GM20000 (cell line): ENCODE data around the gene CMSS1.

Experiments used
- DNase-seq: peaks from one replicate; pipeline ENCODE4 v3.0.0; 2012; ENCODE audit warnings: low spot score
- TF ChIP-seq, protein P1 (sequence below): IDR thresholded peaks from 2 replicates; pipeline ENCODE4 v1.5.1; 2012; ENCODE audit warnings: mild to moderate bottlenecking, control low read depth; ENCODE audit errors: extremely low read depth, missing control alignments

CMSS1 gene

DNA sequence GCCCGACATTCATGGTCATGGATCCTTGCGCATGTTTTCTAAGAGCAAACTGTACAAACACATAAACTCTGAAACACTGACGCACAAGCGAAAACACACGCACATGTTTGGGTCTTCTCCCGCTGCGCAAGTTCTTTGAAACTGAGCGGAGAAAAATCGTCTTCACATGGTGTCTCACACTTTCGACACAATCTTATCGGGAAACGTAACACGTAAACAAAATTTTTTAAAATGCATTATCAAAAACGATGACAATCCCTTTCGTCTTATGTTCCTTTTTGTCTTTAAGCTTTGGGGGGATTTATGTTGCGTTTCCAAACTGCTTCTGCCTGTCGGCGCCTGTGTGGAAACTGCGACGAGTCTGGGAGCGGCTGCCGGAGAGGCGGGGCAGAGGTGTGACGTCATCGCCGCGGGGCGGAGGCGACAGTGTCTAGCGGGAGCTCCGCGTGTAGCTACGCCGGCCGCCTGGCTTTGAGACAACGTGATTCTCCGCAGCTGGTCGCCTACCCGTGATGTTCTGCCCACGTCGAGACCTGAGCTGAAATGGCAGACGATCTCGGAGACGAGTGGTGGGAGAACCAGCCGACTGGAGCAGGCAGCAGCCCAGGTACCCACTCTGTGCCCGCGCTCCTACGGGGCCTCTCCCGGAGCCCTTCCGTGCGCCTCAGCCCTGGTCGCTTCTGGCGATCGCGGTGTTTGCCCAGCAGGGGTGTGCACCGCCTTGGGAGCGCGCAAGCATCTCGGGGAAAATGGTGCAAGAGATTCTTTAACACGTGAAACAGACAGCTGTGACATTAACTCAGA is at the start of gene CMSS1:
TSS of gene CMSS1 (plus strand) at position 426 of the 804 bp plus-strand sequence.
- DNase-seq, result peak; percentile 87
- TF ChIP-seq, protein P1, sequence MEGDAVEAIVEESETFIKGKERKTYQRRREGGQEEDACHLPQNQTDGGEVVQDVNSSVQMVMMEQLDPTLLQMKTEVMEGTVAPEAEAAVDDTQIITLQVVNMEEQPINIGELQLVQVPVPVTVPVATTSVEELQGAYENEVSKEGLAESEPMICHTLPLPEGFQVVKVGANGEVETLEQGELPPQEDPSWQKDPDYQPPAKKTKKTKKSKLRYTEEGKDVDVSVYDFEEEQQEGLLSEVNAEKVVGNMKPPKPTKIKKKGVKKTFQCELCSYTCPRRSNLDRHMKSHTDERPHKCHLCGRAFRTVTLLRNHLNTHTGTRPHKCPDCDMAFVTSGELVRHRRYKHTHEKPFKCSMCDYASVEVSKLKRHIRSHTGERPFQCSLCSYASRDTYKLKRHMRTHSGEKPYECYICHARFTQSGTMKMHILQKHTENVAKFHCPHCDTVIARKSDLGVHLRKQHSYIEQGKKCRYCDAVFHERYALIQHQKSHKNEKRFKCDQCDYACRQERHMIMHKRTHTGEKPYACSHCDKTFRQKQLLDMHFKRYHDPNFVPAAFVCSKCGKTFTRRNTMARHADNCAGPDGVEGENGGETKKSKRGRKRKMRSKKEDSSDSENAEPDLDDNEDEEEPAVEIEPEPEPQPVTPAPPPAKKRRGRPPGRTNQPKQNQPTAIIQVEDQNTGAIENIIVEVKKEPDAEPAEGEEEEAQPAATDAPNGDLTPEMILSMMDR, result no peak

DNA sequence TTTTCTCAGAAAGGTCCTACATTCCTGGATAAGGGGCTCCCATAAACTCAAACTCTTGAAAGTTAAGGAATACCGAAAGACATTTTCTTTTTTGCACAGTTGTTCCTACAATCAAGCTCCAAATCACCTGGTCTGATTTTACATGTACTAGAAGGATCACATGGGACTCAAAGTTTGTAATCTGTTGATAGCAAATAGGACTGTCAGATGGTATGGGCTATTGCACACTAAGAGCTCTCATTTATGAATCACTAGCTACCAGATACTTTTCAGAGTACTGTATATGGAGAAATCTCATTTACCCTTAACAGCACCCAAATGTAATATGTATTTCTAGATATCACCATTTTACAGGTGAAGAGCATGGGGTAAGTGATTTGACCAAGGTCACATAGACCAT is 49.5 kb upstream of the CMSS1 start:
- DNase-seq, result no peak
- TF ChIP-seq, protein P1, result no peak

DNA sequence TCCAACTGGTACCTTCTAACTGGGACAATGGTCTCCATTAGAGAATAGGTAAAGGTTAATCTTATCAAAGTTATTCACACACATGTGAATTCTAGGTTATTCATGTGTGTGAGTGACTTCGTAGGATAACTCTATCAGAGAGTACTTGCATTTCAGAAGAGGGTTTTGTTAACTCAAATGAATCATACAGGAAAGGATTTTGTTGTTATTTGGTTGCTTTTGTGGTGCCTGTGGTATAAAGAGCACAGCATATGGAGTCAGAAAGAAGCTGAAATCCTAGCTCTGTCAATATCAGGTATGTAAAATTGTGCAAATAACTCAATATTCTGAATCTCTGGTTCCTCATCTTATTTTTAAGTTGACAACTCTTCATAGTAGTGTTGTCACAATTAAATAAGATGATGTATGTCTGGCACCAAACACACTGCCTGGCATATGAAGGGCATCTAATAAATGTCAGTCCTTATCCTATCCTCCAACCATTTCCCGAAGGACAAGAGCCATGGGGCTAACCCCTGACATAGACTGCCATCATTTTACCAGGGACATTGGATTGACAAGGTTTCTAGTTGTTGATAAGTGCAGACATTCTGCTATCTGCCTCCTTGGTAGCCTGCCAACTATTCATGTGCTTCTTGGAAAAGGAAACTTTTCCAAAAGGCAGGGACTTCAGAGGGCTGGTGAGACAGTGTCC is 48.7 kb upstream of the CMSS1 start:
- TF ChIP-seq, protein P1, result no peak
- no peak for DNase-seq

DNA sequence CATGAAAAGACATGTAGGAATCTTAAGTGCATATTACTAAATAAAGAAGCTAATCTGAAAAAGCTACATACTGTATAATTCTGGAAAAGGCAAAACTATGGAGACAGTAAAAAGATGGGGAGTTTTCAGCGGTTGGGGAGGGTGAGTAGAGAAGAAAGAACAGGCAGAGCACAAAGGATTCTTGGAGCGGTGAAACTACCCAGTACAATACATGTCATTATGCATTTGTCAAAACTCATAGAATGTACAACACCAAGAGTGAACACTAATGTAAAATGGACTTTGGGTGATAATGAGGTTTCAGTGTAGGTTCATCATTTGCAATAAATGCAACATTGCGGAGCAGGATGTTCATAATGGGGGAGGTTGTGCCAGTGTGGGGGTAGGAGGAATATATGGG is 45.5 kb upstream of the CMSS1 start:
- TF ChIP-seq, protein P1, result no peak
- no peak for DNase-seq

DNA sequence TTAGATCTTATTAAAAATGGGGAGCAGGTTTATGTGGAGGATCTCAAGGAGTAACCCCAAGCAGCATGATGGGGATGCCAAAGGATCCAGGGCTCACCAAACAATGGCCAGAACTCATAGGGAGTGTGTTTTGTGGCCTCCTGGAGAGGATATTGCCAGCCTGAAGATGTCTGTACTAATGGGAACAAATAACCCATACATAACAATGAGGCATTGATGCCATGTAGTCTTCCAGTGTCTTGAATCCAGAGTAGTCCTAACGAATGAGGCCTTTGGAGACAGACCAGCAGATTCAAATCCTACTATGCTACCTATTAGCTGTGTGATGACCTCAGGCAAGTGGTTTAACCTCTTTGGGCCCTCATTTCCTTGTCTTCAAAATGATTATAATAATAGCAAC is 45.0 kb upstream of the CMSS1 start:
- TF ChIP-seq, protein P1, result no peak
- no peak for DNase-seq

DNA sequence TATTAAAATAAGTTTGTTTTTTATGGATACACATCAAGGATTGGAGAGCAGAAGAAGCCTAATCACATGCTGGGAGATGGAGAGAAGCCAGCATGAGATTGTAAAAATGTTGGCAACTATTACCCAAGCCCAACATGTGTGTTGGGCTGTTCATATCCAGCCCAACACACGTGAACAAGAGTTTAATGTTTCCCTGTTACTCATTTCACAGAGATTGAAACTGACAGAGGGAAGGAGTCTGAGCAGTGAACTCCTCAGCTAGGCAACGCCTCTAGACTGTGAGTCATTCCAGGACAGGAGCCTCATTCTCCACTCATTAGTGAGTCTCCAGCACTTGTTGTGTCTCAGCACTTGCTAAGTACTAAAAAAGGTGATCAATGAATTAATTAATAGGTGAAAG is 43.2 kb upstream of the CMSS1 start:
- TF ChIP-seq, protein P1, result no peak

DNA sequence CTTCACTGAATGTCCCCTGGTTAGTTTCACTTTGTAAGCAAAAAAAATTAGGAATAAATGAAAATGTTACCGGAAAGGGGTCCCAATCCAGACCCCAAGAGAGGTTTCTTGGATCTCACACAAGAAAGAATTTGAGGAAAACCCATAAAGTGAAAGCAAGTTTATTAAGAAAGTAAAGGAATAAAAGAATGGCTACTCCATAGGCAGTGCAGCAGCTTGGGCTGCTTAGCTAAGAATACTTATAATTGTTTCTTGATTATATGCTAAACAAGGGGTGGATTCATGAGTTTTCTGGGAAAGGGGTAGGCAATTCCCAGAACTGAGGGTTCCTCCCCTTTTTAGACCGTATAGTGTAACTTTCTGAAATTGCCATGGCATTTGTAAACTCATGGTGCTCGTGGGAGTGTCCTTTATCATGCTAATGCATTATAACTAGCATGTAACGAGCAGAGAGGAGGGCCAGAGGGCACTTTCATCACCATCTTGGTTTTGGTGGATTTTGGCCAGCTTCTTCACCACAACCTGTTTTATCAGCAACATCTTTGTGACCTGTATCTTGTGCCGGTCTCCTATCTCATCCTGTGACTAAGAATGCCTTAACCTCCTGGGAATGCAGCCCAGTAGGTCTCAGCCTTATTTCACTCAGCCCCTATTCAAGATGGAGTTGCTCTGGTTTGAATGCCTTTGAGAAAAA is 41.0 kb upstream of the CMSS1 start:
- DNase-seq, result no peak
- TF ChIP-seq, protein P1, result no peak

More for the DNA sequence above, 43.2 kb upstream of the CMSS1 start:
- DNase-seq, result peak; percentile 18
